Endothelial cell of umbilical vein (primary cell): ENCODE measurements around the gene ADGRG1. TPM values are rescaled to one million over a fixed set of nuclear protein-coding genes. Genes with fewer than 3 reads are reported as not detected.

Experiments
- BruUV-seq: library from RNA; stranded (reverse); fragments of 400-500 nt; replicated peaks from 2 replicates; lab custom pipeline; 2021; lab: Mats Ljungman, UMichigan
- CTCF ChIA-PET: fragments of 300-600, 350-600 bp; sonication (Branson Sonifier 250); formaldehyde crosslinking; loops from one replicate; lab custom pipeline; 2021; ENCODE audit warnings: antibody characterized with exemption, inconsistent platforms; lab: Charles Lee
- POLR2A ChIA-PET: fragments of 300-600, 350-600 bp; sonication (Branson Sonifier 250); formaldehyde crosslinking; loops from one replicate; lab custom pipeline; 2021; ENCODE audit warnings: antibody characterized with exemption, inconsistent platforms; lab: Charles Lee
- DNase-seq: peaks from one replicate; pipeline ENCODE4 v3.0.0-alpha.2; 2011; ENCODE audit warnings: low read depth, low spot score
- FAIRE-seq: peaks from 2 replicates; lab custom pipeline; 2011; peaks lifted over from hg19 to GRCh38; lab: Jason Lieb, UNC
- H2AFZ ChIP-seq: 2 replicates; pipeline ENCODE4 v1.6.0; 2012; ENCODE audit warnings: low read depth, low read length, control low read depth, inconsistent platforms
- H3K27ac ChIP-seq: 2 replicates; pipeline ENCODE4 v1.5.1; 2011; ENCODE audit warnings: low read depth, mild to moderate bottlenecking, control low read depth, low read length, moderate library complexity; ENCODE audit not compliant: insufficient read depth
- H3K27me3 ChIP-seq, 2 experiments: 2 replicates each; pipeline versions ENCODE4 v1.6.0 to v1.6.1; 2011; ENCODE audit warnings: low read length in 2 of 2, mixed read lengths in 1 of 2; ENCODE audit not compliant: control insufficient read depth in 2 of 2, insufficient read depth in 2 of 2
- H3K36me3 ChIP-seq, 2 experiments: 2 replicates in 1 of 2; 3 replicates in 1 of 2; pipeline ENCODE4 v1.5.1; 2011; ENCODE audit warnings: low read length in 2 of 2, mild to moderate bottlenecking in 1 of 2, moderate library complexity in 1 of 2; ENCODE audit not compliant: control insufficient read depth in 2 of 2, insufficient read depth in 2 of 2; ENCODE audit errors: extremely low read depth in 1 of 2
- H3K4me1 ChIP-seq: 3 replicates; pipeline ENCODE4 v1.5.1; 2011; ENCODE audit warnings: mild to moderate bottlenecking, low read length; ENCODE audit not compliant: control insufficient read depth, insufficient read depth; ENCODE audit errors: extremely low read depth
- H3K4me2 ChIP-seq: 2 replicates; pipeline ENCODE4 v1.6.1; 2011; ENCODE audit warnings: low read length, control low read depth, mixed read lengths; ENCODE audit not compliant: insufficient read depth
- H3K4me3 ChIP-seq, 3 experiments: fragments of 200-600 bp in 1 of 3; sonication (generic), shearing (Covaris generic) in 1 of 3; replicated peaks in 1 of 3; 2 replicates each; pipeline ENCODE4 v1.5.1; 2011 to 2016; ENCODE audit warnings: control low read depth in 3 of 3, low read length in 3 of 3, mild to moderate bottlenecking in 2 of 3, inconsistent platforms in 1 of 3, low read depth in 1 of 3, moderate library complexity in 1 of 3; ENCODE audit not compliant: insufficient read depth in 1 of 3
- H3K79me2 ChIP-seq: 2 replicates; pipeline ENCODE4 v1.6.0; 2012; ENCODE audit warnings: low read length, inconsistent platforms; ENCODE audit not compliant: control insufficient read depth, insufficient read depth
- H3K9ac ChIP-seq: replicated peaks from 2 replicates; pipeline ENCODE3; 2011; ENCODE audit warnings: low read length, control low read depth; ENCODE audit not compliant: insufficient read depth; ENCODE audit errors: extremely low read depth
- H3K9me1 ChIP-seq: replicated peaks from 3 replicates; pipeline ENCODE4 v1.6.0; 2011; ENCODE audit warnings: mild to moderate bottlenecking, low read length; ENCODE audit not compliant: control insufficient read depth, insufficient read depth; ENCODE audit errors: extremely low read depth
- H3K9me3 ChIP-seq: replicated peaks from 2 replicates; pipeline ENCODE4 v1.5.1; 2012; ENCODE audit warnings: low read length, inconsistent platforms; ENCODE audit not compliant: control insufficient read depth, insufficient read depth
- H4K20me1 ChIP-seq: replicated peaks from 2 replicates; pipeline ENCODE3; 2011; ENCODE audit warnings: mild to moderate bottlenecking, low read length; ENCODE audit not compliant: control insufficient read depth, insufficient read depth; ENCODE audit errors: extremely low read depth
- EZH2 ChIP-seq: IDR thresholded peaks from 2 replicates; pipeline ENCODE4 v1.6.1; 2012; ENCODE audit warnings: borderline replicate concordance, low read depth, mild to moderate bottlenecking, moderate library complexity, low read length, inconsistent platforms; ENCODE audit not compliant: severe bottlenecking
- FOS ChIP-seq: IDR thresholded peaks from 2 replicates; pipeline ENCODE4 v1.6.1; 2011; ENCODE audit warnings: mild to moderate bottlenecking, low read length, moderate library complexity, borderline replicate concordance; ENCODE audit not compliant: insufficient read depth
- GATA2 ChIP-seq: IDR thresholded peaks from 2 replicates; pipeline ENCODE4 v1.7.0; 2011; ENCODE audit warnings: low read depth, mild to moderate bottlenecking, moderate library complexity, mixed read lengths, low read length; ENCODE audit not compliant: insufficient read length, insufficient read depth
- JUN ChIP-seq: IDR thresholded peaks from 2 replicates; pipeline ENCODE4 v1.6.1; 2011; ENCODE audit warnings: borderline replicate concordance, low read depth; ENCODE audit not compliant: insufficient read length, insufficient read depth
- MYC ChIP-seq: IDR thresholded peaks from one replicate; pipeline ENCODE4 v1.6.1; 2011; ENCODE audit warnings: mild to moderate bottlenecking, low read depth, low read length
- POLR2A ChIP-seq: IDR thresholded peaks from 2 replicates; pipeline ENCODE4 v1.6.1; 2012; ENCODE audit warnings: low read depth, mild to moderate bottlenecking, control low read depth, low read length
- POLR2AphosphoS5 ChIP-seq: IDR thresholded peaks from 2 replicates; pipeline ENCODE4 v1.6.1; 2012; ENCODE audit warnings: low read depth, mild to moderate bottlenecking, control low read depth, low read length, moderate library complexity; ENCODE audit not compliant: insufficient read depth
- dilution Hi-C: fragments of 300-500 bp; cut with MboI; formaldehyde crosslinking; loops from one replicate; pipeline ENCODE4 v1.15.0; 2019; ENCODE audit warnings: low sequenced_read_pairs; ENCODE audit not compliant: extremely low pct_ligation_motif_present
- intact Hi-C: fragments of 100-400 bp; cut with micrococcal nuclease; formaldehyde crosslinking; loops from one replicate; pipeline ENCODE4 v1.10.0; 2022
- polyA plus RNA-seq, 4 experiments: library from polyadenylated mRNA; depleted of rRNA in 3 of 4; stranded (reverse) in 3 of 4; unstranded in 1 of 4; fragments of >200 nt; gene quantifications; 2 replicates each; pipeline versions ENCODE4 v1.2.1 to v1.2.3, GENCODE V29; 2011 to 2012; ENCODE audit warnings: missing spikeins in 1 of 4
- total RNA-seq: library from RNA; stranded (reverse); gene quantifications from 2 replicates; pipeline ENCODE4 v1.2.3, GENCODE V29; 2021
- TF ChIP-seq, protein P1 (sequence below): IDR thresholded peaks from 2 replicates; pipeline ENCODE4 v1.6.1; 2011; ENCODE audit not compliant: insufficient read depth, insufficient read length
- TF ChIP-seq, protein P2 (sequence below), 2 donors: IDR thresholded peaks; 1 replicate in 1 of 2; 2 replicates in 1 of 2; pipeline ENCODE4 v1.5.1; 2011; ENCODE audit warnings: low read length in 2 of 2, mild to moderate bottlenecking in 2 of 2, moderate library complexity in 2 of 2, control low read depth in 1 of 2, inconsistent platforms in 1 of 2, low read depth in 1 of 2; ENCODE audit not compliant: insufficient read depth in 1 of 2; ENCODE audit errors: extremely low read depth in 1 of 2

The ADGRG1 gene
- total and polyA plus RNA-seq, 2 donors (not counting 3 experiments of a cell fraction or from before 2014, with no cell fraction given), result 45.6 to 92.5 TPM

DNA sequence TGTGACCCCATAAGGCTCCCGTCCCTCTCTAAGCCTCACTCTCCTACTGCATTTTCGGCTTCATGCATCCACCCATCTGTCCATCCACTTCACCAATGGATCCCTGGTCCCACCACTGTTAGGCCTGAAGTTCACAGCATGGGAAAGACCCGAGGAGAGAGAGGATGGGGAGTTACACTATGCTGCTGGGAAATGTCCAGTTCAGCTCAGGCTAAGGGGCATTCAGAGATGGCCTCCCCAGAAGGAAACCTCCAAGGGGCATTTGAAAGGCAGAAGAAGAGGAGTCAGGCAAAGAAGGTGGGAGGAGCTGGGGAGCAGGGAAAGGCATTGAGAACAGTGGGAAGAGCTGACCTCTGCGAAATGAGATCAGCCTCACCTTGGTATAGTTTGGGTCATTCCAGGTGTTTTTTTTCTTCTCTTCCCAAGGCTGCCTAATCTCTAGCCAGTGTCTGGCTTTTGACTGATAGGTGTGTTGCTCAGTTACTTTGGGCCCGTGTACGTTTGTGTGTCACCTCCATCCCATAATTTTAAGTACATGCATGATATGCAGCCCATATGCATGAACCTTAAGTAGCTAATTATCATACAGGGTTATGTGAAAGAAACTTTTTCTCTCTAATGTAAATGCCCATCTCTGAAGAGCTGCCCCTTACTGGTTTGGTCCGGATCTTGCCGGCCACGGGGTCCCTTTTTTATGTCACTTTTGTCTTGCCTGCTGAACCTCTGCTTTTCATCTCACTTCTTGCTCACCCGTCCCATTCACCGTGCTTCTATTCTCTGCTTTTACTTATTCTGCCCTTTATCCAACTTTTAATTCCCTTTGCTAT lies 54.6 kb downstream of the ADGRG1 start:
- H2AFZ ChIP-seq, result no peak overlapping the region
- DNase-seq, result no peak
- intact Hi-C loops (no loop called here), dilution Hi-C loops (no loop called here)
- H3K4me2 ChIP-seq, result no peak overlapping the region
- no peak for FAIRE-seq
- H3K36me3 ChIP-seq, result no peaks in the 10 kb centered on the region
- peaks cover 1% of the 10 kb centered on the region for H3K4me1 ChIP-seq
- TF ChIP-seq, protein P1, sequence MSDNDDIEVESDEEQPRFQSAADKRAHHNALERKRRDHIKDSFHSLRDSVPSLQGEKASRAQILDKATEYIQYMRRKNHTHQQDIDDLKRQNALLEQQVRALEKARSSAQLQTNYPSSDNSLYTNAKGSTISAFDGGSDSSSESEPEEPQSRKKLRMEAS, result no peak
- TF ChIP-seq GATA2 (no peak), JUN (no peak), POLR2AphosphoS5 (no peak), MYC (no peak), FOS (no peak), POLR2A (no peak), EZH2 (no peak)
- TF ChIP-seq, protein P2, sequence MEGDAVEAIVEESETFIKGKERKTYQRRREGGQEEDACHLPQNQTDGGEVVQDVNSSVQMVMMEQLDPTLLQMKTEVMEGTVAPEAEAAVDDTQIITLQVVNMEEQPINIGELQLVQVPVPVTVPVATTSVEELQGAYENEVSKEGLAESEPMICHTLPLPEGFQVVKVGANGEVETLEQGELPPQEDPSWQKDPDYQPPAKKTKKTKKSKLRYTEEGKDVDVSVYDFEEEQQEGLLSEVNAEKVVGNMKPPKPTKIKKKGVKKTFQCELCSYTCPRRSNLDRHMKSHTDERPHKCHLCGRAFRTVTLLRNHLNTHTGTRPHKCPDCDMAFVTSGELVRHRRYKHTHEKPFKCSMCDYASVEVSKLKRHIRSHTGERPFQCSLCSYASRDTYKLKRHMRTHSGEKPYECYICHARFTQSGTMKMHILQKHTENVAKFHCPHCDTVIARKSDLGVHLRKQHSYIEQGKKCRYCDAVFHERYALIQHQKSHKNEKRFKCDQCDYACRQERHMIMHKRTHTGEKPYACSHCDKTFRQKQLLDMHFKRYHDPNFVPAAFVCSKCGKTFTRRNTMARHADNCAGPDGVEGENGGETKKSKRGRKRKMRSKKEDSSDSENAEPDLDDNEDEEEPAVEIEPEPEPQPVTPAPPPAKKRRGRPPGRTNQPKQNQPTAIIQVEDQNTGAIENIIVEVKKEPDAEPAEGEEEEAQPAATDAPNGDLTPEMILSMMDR (IDR thresholded peaks at IDR 0.05; ENCODE audit: extremely low read depth in 1 of 2, insufficient read depth in 1 of 2, low read depth in 1 of 2, low read length in 2 of 2), result no peak
- peaks cover 2% of the 10 kb centered on the region in 2 experiments for H3K27me3 ChIP-seq
- no peak overlapping the region for H3K9ac ChIP-seq
- H3K4me3 ChIP-seq, result no peak overlapping the region
- H3K79me2 ChIP-seq, result no peaks in the 10 kb centered on the region
- ChIA-PET CTCF (interaction anchor here (1.9 kb wide), 1 partner anchor 11 kb away, joined by 5 read pairs; no protein-coding TSS in a partner anchor), POLR2A (interaction anchor here (0.6 kb wide), 1 partner anchor 21 kb away, joined by 3 read pairs; no protein-coding TSS in a partner anchor)
- no peaks in the 10 kb centered on the region for H4K20me1 ChIP-seq
- no peaks in the 10 kb centered on the region for H3K9me3 ChIP-seq
- H3K9me1 ChIP-seq, result no peaks in the 10 kb centered on the region
- no peak overlapping the region for H3K27ac ChIP-seq
- BruUV-seq, result no TSS peak
